GM10266 (cell line): ENCODE data around the gene TBC1D1.

Experiments
- DNase-seq: peaks from one replicate; pipeline ENCODE4 v3.0.0; 2012; ENCODE audit errors: extremely low spot score
- CTCF ChIP-seq: IDR thresholded peaks from 2 replicates; pipeline ENCODE4 v1.5.1; 2012; ENCODE audit warnings: mild to moderate bottlenecking, low read depth; ENCODE audit not compliant: control insufficient read depth, insufficient read depth; ENCODE audit errors: missing control alignments

The TBC1D1 gene

GRCh38 chr4:37924946-37925345 is 34.1 kb downstream of the TBC1D1 start:
- no peak for DNase-seq
- no peak for TF ChIP-seq CTCF

GRCh38 chr4:37927434-37927833 is 36.5 kb downstream of the TBC1D1 start:
- TF ChIP-seq CTCF, result no peak
- no peak for DNase-seq

GRCh38 chr4:37928426-37929416 is 37.8 kb downstream of the TBC1D1 start:
- TF ChIP-seq CTCF, result no peak
- DNase-seq, result no peak

GRCh38 chr4:37934096-37934495 is 43.2 kb downstream of the TBC1D1 start:
- TF ChIP-seq CTCF, result no peak
- no peak for DNase-seq

- TF ChIP-seq CTCF, result no peak
Measured at GRCh38 chr4:37934609-37935008, 43.7 kb downstream of the TBC1D1 start.

GRCh38 chr4:37935026-37935425 is 44.1 kb downstream of the TBC1D1 start:
- DNase-seq, result no peak
- TF ChIP-seq CTCF, result no peak

More at GRCh38 chr4:37934609-37935008, 43.7 kb downstream of the TBC1D1 start:
- no peak for DNase-seq

GRCh38 chr4:37936889-37937498 is 46.1 kb downstream of the TBC1D1 start:
- no peak for TF ChIP-seq CTCF
- DNase-seq, result no peak
